Activated gamma-delta T cell (primary cell): ENCODE data around the gene PDHB.
"Not testable (repeated sequence)": the region's sequence is repeated elsewhere in the genome, so short reads cannot be mapped to it uniquely, and the experiment has no call there.

Source experiments
- DNase-seq: peaks from one replicate; lab custom pipeline; 2025; lab: John Stamatoyannopoulos, UW
- total RNA-seq, 2 donors: gene quantifications; one replicate each; lab custom pipeline; 2026; lab: John Stamatoyannopoulos, UW

Gene PDHB
- 85.8 to 97.9 reads per million in 2 donors for total RNA-seq

DNA sequence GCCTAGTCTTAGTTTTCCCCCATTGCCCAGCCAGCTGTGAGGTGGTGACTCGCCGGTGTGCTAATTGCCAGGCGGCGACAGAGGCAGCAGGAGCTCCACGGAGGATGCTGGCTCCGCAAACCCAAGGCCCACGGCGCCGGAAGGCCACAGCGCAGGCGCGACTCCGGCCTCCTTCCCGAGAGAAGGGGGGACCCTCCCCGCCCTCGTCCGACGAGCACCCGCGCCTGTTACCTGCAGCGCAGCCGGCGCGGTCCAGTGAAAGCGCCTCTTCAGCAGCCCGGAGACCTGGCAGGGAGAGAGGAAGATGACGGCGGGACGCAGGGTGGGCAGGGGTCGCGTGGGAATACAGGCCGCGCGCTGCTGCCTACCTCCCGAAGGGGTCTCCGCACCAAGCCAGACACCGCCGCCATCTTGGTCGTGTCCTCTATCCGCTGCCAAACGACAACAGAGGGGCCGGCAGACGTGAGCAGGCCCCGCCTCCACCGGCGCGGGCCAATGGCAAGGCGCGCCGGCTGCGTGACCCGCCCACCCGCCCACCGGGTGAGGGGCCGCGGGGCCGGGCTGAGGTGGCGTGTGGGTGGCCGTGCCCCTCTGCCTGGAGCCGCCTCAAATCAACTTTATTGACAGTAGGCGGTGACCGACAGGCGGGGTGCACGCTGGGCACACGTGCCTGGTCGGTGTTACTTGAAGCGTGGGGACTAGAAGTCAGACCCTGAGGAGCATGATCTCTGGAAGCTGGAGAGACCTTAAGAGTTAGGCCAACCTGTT is at the start of gene PDHB:
TSS of gene PDHB (minus strand) at position 433 of the 768 bp plus-strand sequence. CDS start at position 410, 23 bp downstream.
- peak; percentile 83 for DNase-seq

GRCh38 chr3:58482917-58483636 is 49.4 kb upstream of the PDHB start:
- no peak for DNase-seq

DNA sequence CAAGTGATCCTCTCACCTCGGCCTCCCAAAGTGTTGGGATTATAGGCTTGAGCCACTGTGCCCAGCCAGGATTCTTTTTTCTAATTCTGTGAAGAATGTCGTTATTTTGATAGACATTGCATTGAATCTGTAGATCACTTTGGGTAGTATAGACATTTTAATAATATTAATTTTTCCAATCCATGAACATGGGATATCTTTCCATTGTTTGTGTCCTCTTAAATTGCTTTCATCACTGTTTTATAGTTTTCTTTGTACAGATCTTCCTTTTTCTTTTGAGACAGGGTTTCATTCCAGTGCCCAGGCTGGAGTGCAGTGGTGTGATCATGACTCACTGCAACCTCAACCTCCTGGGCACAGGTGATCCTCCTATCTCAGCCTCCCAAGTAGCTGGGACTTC is 46.7 kb upstream of the PDHB start:
- DNase-seq, result no peak

DNA sequence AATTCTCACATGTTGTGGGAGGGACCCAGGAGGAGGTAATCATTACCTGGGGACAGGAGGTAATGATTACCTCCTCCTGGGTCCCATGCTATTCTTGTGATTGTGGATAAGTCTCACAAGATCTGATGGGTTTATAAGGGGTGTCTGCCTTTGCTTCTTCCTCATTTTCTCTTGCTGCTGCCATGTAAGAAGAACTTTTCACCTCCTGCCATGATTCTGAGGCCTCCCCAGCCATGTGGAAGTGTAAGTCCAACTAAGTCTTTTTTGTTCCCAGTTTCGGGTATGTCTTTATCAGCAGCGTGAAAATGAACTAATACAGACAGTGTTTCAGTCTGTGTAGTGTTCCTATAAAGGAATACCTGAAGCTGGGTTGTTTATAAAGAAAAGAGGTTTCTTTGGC is 45.1 kb upstream of the PDHB start:
- DNase-seq, result no peak

DNA sequence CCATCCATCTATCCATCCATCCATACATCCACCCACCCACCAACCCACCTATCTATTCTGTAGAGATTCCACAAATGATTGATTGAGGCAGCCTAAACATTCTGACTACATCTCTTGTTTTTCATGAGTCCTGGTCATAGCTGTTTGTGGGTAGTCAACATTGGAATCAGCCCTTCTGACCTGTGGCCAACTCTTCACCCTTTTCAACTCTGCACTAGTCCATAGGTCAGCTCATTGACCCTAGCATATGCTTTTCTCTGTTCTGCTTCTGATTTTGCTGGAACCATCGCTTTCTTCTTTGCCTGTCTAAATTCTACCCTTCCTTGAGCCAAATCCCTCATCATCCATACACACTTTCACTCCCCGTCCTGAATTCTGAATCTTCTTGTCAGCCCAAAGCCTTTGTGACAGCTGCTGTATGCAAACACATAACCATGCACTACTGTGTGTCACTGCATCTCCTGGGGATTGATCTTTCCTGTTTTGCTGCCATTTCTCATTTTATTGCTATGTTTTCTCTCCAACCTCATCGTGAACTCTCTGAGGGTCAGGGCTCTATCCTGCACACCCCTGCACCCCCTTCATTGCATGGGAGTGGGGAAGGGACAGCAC is 41.4 kb upstream of the PDHB start:
- DNase-seq, result no peak

DNA sequence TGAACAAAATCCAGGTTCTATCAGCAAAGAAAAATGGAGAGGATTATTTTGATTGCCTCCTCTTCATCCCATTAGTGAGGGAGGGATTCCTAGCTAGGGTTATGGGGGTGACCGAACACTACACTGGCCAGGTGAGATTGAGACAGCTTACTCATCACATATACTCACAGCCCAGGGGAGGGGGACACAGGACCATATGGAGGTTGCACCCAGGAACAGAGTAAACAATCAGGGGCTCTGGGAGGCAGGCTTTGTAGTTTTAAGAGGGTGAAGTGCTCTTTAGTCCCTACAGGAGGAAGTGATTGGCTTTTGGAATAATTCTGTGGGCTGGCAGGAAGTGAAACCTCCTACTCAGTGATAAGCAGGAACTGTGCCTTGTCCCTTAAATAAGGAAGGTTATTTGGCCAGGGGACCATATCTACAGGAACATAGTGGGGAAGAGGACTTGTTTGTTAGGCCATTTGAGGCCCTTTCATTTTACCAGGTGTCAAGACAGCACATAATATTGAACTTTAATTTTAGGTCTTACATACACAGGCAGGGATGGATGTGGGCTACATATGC is 40.8 kb upstream of the PDHB start:
- no peak for DNase-seq

- DNase-seq, result no peak
Measured at GRCh38 chr3:58473275-58473674, 39.6 kb upstream of the PDHB start.

DNA sequence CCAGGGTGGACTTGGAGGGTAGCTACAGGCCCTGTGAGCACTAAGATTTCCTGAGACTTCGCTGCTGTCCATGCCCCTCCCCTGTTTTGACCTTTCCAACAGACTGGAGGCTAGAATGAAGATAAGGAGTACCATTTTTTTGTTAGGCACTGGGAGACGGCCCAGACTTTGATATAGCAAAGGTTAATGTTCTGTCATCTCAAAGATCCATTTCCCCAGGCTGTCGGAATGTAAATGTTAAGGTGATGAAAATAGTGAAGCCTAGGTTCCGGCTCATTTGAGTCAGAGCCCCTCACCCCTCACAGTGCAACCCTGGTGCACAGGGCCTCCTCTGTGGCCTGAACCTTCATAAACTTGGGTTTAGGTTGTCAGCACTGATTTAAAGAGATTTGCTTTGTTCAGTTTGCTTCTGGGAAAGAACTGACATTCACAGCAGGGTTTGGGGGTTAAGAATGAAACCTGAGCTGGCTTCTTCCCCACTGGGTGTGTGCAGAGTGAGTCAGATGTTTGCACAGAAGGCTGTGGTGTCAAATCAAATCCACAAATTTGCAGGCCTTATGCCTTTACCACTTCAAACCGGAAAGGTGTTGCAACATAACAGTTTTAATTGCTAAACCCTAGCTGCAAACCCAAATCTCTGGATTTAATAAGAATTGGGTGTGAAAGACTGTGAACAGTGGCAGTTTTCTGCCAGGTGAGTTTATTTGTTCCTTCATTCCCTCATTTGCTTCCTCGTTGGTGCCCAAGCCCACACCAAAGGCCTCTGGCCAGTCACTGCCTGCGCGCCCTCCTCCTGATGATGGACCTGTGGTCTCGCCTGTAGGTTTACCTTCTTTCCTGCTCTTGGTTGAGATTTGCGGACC is 37.6 kb upstream of the PDHB start:
- no peak for DNase-seq

GRCh38 chr3:58470363-58471024 is 36.9 kb upstream of the PDHB start:
- no peak for DNase-seq

- DNase-seq, result no peak
Measured at GRCh38 chr3:58469096-58469495, 35.5 kb upstream of the PDHB start.

- DNase-seq, result no peak
Measured at GRCh38 chr3:58466899-58467563, 33.4 kb upstream of the PDHB start.

DNA sequence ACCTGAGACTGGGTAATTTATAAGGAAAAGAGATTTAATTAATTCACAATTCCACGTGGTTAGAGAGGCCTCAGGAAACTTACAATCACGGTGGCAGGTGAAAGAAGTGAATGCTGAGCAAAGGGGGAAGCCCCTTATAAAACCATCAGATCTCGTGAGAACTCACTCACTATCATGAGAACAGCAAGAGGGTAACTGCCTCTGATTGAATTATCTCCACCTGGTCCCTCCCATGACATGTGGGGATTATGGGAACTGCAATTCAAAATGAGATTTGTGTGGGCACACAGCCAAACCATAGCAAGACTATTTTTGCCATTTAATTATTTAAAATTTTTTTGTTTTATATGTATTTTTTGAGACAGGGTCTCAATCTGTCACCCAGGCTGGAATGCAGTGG is 31.2 kb upstream of the PDHB start:
- DNase-seq, result no peak

GRCh38 chr3:58463942-58464271 is 30.3 kb upstream of the PDHB start:
- DNase-seq, result no peak

DNA sequence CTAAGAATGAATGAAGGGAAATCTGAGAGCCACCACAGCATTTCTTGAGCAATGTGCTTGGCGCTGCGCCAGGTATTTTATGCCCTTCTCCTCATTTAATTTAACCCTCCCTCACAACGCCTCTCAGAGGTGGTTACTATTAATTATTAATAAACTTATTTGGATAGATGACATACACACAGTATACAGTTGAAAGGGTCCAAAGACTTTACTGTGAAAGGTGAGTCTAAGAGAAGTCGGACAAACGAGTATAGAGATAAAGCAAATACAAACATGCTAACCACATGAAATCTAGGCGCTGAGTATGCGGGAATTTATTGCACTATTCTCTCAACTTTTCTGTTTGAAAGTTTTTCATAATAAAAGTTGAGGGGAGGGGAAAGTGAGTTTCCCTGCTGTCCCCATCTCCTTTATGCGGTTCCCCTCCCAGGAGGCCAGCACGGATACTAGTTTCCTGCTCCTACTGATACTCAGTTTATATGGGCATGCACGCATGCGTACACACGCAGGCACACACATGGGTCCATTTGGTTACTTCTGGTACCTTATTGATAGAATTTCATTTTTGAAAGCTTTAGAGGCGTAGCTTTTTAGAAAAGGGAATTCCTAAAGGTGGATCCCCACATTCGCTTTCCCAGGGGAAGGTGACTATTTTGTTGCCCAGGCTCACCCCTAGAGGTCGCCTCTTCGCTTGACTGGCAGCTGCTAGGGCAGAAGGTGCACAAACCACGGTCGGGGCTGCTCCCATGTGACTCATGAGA is 29.7 kb upstream of the PDHB start:
- peak; percentile 7 for DNase-seq

DNA sequence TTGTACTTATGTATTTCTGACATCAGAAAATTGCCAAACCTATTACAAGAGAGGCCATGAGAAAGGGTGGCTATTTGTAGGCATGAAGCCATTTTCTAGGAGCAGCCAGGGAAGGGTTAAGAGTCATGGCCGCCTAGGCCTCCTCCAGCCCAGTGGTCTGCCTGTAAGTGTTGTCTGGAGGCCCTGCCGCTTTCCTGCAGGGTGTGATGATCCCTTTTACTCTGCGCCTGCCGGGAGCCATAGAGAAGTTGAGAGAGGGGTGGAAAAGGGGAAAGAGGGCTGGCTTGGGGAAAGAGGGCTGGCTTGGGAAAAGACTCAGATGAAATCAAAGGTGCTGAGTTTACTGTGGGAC is 29.2 kb upstream of the PDHB start:
- DNase-seq, result no peak

- no peak for DNase-seq
Measured at GRCh38 chr3:58459160-58459559, 25.5 kb upstream of the PDHB start.

- DNase-seq, result no peak
Measured at GRCh38 chr3:58452176-58452575, 18.5 kb upstream of the PDHB start.

GRCh38 chr3:58441514-58442450 is 8.2 kb upstream of the PDHB start:
- no peak for DNase-seq

GRCh38 chr3:58440996-58441355 is 7.3 kb upstream of the PDHB start:
- not testable (repeated sequence) for DNase-seq
